Activated gamma-delta T cell treated with Interleukin-2 at 50 U/mL for 16 hours (primary cell): Measurements from ENCODE around the gene MGAT4B.
A peak's percentile ranks its signal among the peaks of the same experiment; 100 is the strongest.
"Not testable (repeated sequence)": the region's sequence is repeated elsewhere in the genome, so short reads cannot be mapped to it uniquely, and the experiment has no call there.

Source experiments
- DNase-seq: peaks from one replicate; pipeline ENCODE4 v3.0.0-alpha.2; 2020

Gene MGAT4B

DNA sequence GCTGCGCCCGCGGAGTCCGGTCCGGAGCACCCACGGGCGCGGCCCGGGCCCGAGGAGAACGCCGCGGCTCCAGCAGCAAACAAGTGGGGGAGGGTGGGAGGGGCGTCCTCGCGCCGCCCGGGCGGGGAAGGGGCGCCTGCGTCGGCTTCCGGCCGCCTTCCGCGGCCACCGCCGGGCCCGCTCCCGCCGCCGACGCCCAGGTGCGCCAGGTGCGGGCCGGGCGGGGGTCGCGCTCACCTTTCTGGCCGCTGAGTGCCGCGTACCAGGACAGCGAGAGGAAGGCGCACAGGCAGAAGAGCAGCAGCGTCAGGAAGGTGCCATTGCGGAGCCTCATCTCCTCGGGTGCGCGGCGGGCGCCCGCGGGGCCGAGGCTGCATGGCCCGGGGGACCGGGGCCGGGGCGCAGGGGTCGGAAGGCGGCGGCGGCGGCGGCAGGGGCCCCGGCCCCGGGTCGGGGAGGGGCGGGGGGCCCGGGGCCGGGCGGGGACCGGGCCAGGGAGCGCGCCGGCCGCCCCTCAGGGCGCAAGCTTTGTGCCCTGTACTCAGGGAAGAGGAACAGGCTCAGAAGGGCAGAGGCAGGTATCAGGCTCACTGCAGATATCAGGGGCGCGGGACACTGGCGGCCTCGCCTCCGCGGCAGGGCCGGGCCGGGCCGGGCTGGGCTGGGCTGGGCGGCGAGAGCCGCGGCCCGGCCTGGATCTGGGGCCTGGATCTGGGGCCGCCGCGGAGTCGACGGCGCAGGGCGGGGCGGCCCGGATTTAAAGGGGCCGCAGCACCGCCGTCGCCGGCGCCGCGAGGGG, at the start of gene MGAT4B:
Gene MGAT4B, minus strand, starts transcription at position 617 of the 799 bp plus-strand sequence. Its CDS starts 283 bp downstream, at position 334.
- DNase-seq, result peak; percentile 50

DNA sequence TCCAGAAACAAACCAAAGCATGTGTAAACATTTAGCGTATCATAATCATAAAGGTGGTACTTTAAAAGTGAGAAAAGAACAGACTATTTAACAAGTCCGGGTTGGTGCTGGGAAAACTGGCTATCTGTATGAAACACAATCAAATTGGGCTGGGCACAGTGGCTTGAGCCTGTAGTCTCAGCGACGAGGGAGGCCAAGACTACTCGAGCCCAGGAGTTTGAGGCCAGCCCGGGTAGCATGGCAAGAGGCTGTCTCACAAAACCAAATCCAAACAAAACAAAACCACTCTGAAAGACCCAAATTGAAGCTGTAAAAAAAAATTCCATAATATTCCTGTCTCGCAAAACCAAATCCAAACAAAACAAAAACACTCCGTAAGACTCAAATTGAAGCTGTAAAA, 47.7 kb upstream of the MGAT4B start:
- no peak for DNase-seq

GRCh38 chr5:179852993-179853547, 46.4 kb upstream of the MGAT4B start:
- DNase-seq, result no peak

- no peak for DNase-seq
These were observed 35.0 kb upstream of the MGAT4B start for GRCh38 chr5:179841621-179842020.

DNA sequence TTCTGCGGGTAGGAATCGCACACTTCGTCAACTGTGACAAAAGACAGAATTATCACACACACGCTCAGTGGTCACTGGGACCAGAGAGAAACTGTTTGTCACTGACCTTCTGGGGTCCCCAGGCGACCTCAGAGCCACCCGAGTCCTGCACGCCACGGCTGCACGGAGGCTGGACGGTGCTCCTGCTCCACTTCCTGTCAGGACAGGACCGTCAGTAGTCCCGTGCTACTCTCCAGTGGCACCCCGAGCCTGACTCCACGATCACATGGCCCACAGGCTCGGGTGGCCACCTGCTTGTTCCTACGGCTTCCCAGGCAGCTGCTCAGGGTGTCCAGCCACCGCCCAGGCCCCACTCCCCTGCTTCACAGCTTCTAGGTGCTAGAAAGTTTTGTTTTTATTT, 34.1 kb upstream of the MGAT4B start:
- DNase-seq, result no peak

- DNase-seq, result no peak
These were observed 33.7 kb upstream of the MGAT4B start for GRCh38 chr5:179840321-179840720.

DNA sequence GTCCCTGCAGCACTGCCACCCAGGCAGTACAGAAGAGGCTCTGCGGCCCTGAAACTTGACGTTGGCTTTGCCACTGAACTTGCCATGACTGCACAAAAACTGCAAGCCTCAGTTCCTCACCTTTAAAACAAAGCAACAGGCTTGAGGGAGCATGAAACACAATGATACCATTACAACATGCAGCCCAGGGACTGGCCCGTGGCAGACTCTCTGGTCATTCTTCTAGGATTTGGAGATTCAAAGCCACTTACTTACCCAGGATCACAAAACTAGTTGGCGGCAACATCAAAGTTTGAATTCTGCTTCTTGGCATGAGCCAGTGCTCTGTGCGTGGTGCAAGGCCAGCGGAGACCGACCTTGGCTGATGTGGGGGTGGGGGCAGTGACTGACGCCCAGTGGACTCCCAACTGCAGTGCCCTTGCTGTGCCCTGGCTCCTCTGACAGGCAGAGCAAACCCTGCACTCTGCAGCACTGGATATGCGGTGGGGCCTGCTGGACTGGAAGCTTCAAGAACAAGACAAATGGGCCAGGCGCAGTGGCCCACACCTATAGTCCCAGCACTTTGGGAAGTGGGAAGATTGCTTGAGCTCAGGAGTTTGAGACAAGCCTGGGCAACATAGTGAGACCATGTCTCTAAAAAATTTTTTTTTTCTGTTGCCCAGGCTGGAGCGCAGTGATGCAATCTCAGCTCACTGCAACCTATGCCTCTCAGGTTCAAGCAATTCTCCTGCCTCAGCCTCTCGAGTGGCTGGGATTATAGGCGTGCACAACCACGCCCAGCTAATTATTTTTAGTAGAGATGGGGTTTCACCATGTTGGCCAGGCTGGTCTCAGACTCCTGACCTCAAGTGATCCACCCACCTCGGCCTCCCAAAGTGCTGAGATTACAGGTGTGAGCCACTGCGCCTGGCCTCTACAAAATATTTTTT, 32.9 kb upstream of the MGAT4B start:
- no peak for DNase-seq

DNA sequence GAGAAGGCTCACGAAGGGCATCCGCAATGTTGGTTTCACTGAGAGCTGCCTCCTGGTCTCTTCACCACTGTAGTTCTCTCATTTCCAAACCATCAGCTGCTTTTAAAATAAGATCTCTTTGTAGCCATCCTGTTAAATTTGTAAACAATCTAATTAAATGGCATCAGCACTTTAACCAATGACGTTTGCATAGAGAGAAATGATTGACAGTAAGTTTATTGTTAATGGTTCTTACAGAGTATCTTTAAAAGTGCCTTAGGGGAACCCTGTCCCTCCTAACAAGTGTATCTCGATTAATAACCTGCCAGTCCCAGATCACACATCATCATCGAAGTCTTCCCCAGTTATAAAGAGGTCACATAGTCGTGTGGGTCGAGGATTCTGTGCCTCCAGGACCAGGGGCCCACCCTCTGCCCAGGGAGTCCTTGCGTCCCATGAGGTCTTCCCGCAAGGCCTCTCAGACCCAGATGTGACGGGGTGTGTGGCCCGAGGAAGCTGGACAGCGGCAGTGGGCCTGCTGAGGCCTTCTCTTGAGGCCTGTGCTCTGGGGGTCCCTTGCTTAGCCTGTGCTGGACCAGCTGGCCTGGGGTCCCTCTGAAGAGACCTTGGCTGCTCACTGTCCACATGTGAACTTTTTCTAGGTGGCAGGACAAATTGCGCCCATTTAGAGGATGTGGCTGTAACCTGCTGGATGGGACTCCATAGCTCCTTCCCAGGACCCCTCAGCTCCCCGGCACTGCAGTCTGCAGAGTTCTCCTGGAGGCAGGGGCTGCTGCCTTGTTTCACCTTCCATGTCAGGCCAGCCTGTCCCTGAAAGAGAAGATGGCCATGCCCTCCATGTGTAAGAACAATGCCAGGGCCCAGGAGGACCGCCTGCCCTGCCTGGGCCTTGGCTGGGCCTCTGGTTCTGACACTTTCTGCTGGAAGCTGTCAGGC, 30.7 kb upstream of the MGAT4B start:
- DNase-seq, result no peak

DNA sequence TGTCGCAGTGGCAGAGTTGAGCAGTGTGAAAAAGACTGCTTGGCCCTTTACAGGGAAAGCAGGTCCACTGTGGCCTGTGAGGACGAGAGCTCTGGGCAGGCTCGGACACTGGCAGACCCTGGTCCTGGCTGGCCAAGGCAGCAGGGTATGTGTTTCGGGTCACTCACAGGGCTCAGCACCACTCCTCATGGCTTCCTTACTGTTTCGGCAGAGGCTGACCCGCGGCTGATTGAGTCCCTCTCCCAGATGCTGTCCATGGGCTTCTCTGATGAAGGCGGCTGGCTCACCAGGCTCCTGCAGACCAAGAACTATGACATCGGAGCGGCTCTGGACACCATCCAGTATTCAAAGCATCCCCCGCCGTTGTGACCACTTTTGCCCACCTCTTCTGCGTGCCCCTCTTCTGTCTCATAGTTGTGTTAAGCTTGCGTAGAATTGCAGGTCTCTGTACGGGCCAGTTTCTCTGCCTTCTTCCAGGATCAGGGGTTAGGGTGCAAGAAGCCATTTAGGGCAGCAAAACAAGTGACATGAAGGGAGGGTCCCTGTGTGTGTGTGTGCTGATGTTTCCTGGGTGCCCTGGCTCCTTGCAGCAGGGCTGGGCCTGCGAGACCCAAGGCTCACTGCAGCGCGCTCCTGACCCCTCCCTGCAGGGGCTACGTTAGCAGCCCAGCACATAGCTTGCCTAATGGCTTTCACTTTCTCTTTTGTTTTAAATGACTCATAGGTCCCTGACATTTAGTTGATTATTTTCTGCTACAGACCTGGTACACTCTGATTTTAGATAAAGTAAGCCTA, 29.8 kb upstream of the MGAT4B start:
- DNase-seq, result peak; percentile 54

DNA sequence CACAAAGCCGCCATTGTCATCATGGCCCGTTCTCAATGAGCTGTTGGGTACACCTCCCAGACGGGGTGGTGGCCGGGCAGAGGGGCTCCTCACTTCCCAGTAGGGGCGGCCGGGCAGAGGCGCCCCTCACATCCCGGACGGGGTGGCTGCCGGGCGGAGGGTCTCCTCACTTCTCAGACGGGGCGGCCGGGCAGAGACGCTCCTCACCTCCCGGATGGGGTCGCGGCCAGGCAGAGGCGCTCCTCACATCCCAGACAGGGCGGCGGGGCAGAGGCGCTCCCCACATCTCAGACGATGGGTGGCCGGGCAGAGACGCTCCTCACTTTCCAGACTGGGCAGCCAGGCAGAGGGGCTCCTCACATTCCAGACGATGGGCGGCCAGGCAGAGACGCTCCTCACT, 28.2 kb upstream of the MGAT4B start:
- not testable (repeated sequence) for DNase-seq

- no peak for DNase-seq
These were observed 27.5 kb upstream of the MGAT4B start for GRCh38 chr5:179834120-179834519.

DNA sequence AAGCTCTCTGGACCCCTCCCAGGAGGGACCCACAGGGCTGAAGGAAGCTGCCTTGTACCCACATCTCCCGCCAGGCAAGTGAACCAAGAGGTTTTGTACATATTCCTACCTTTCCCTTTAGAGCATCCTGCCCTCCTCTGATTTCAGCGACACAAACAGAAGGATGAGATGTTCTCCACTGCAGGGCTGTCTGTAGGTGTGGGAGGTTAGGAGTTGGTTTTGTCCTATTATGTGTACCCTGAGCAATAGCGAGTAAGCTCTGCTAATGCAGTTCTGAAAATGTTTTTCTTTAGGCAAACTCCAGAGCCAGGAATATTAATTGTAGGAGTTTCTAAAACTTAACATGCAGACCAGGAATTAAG, 27.0 kb upstream of the MGAT4B start:
- no peak for DNase-seq

DNA sequence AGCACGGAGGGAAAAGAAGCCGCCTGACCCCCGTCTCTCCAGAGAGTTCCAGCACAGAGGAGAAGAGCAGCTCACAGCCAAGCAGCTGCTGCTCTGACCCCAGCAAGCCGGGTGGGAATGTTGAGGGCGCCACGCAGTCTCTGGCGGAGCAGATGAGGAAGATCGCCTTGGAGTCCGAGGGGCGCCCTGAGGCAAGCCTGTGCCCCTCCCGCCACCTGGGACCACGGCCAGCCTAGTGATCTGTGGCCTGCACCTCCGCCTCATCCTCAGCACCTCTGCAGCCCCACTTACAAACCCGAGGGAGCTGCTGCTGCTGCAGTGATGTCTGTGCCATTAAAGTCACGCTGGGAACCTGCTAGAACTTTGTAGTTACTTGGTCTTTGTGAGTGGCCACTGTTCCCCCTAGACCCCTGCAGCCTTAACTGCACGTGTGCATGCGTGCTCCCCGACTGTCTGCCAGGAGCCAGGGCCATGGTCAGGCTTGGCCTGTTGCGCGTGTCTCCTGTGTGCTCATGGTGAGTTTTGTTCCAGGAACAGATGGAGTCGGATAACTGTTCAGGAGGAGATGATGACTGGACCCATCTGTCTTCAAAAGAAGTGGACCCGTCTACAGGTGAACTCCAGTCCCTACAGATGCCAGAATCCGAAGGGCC, 26.5 kb upstream of the MGAT4B start:
- DNase-seq, result no peak

- DNase-seq, result no peak
These were observed 25.5 kb upstream of the MGAT4B start for GRCh38 chr5:179832039-179832745.

GRCh38 chr5:179830818-179831468, 24.3 kb upstream of the MGAT4B start:
- DNase-seq, result no peak

- no peak for DNase-seq
These were observed 23.2 kb upstream of the MGAT4B start for GRCh38 chr5:179829732-179830435.

- no peak for DNase-seq
These were observed 22.2 kb upstream of the MGAT4B start for GRCh38 chr5:179828756-179829421.

DNA sequence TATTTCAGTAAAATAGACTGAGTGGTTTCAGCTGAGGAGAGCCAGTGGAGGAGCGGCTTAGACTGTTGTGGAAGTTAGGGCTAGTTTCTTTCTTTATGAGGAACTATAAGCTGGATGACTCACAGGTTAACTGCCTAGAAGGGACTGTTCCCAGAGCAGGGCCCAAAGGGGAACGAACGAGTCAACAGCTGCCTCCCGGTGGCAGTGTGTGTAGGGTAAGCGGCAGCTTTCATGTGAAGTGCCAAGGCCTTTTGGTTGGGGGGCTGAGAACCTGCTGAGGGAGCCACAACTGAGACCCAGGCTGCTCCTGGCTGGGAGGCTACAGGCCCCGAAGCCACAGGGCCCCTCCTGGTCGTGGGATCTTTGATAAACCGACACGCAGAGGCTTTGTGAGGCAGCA, 21.0 kb upstream of the MGAT4B start:
- DNase-seq, result no peak
